Measurements from ENCODE around the gene DCHS2.

Gene DCHS2

GRCh38 chr4:154308207-154308606 is 183.4 kb downstream of the DCHS2 start:
- Histone ChIP-seq H3K27me3 (ENCODE audit: insufficient read depth, low read length, poor library complexity) (no peaks in the 10 kb centered on the region), H3K4me2 (ENCODE audit: insufficient read depth, low read length) (no peak overlapping the region), H3K9me3 (ENCODE audit: insufficient read depth, low read length, severe bottlenecking) (no peaks in the 10 kb centered on the region), H4K20me1 (ENCODE audit: insufficient read depth, low read length) (no peaks in the 10 kb centered on the region), H2AFZ (ENCODE audit: low read depth, low read length) (no peak overlapping the region), H3K27ac (ENCODE audit: low read length) (no peak overlapping the region), H3K4me1 (ENCODE audit: insufficient read depth, low read length) (no peaks in the 10 kb centered on the region), H3K4me3 (ENCODE audit: low read depth in 1 of 2, low read length in 2 of 2) (no peak overlapping the region), H3K79me2 (ENCODE audit: insufficient read depth, low read length) (no peaks in the 10 kb centered on the region), H3K9ac (ENCODE audit: low read depth, low read length) (no peak overlapping the region), H3K36me3 (ENCODE audit: insufficient read depth, low read length) (no peaks in the 10 kb centered on the region)
- ATAC-seq (ENCODE audit: insufficient read depth, low read depth), result no peak
- TF ChIP-seq EZH2 (IDR thresholded peaks at IDR 0.05; ENCODE audit: borderline replicate concordance, low read depth, low read length, severe bottlenecking), result no peak
- no peak for TF ChIP-seq CTCF (IDR thresholded peaks at IDR 0.05; ENCODE audit: borderline replicate concordance, extremely low read depth, low read length, poor library complexity, severe bottlenecking)
- no peak for DNase-seq

- no peaks in the 10 kb centered on the region for H3K79me2 ChIP-seq (ENCODE audit: insufficient read depth, low read length)
- no peaks in the 10 kb centered on the region for H3K9me3 ChIP-seq (ENCODE audit: insufficient read depth, low read length, severe bottlenecking)
- H3K9ac ChIP-seq (ENCODE audit: low read depth, low read length), result no peak overlapping the region
- H3K36me3 ChIP-seq (ENCODE audit: insufficient read depth, low read length), result no peaks in the 10 kb centered on the region
- no peak overlapping the region for H3K4me2 ChIP-seq (ENCODE audit: insufficient read depth, low read length)
- H3K4me3 ChIP-seq (ENCODE audit: low read depth in 1 of 2, low read length in 2 of 2), result no peak overlapping the region
- TF ChIP-seq EZH2 (IDR thresholded peaks at IDR 0.05; ENCODE audit: borderline replicate concordance, low read depth, low read length, severe bottlenecking), result no peak
- no peak for TF ChIP-seq CTCF (IDR thresholded peaks at IDR 0.05; ENCODE audit: borderline replicate concordance, extremely low read depth, low read length, poor library complexity, severe bottlenecking)
- no peak for ATAC-seq (ENCODE audit: insufficient read depth, low read depth)
- H3K4me1 ChIP-seq (ENCODE audit: insufficient read depth, low read length), result no peaks in the 10 kb centered on the region
- no peak overlapping the region for H3K27ac ChIP-seq (ENCODE audit: low read length)
- no peaks in the 10 kb centered on the region for H4K20me1 ChIP-seq (ENCODE audit: insufficient read depth, low read length)
- no peaks in the 10 kb centered on the region for H3K27me3 ChIP-seq (ENCODE audit: insufficient read depth, low read length, poor library complexity)
- DNase-seq, result no peak
- no peak overlapping the region for H2AFZ ChIP-seq (ENCODE audit: low read depth, low read length)
Observed at GRCh38 chr4:154307451-154307850, 184.1 kb downstream of the DCHS2 start.

GRCh38 chr4:154305616-154306015 is 186.0 kb downstream of the DCHS2 start:
- TF ChIP-seq EZH2 (IDR thresholded peaks at IDR 0.05; ENCODE audit: borderline replicate concordance, low read depth, low read length, severe bottlenecking) (no peak), CTCF (IDR thresholded peaks at IDR 0.05; ENCODE audit: borderline replicate concordance, extremely low read depth, low read length, poor library complexity, severe bottlenecking) (no peak)
- Histone ChIP-seq H4K20me1 (ENCODE audit: insufficient read depth, low read length) (no peaks in the 10 kb centered on the region), H3K4me1 (ENCODE audit: insufficient read depth, low read length) (no peaks in the 10 kb centered on the region), H3K4me3 (ENCODE audit: low read depth in 1 of 2, low read length in 2 of 2) (no peak overlapping the region), H3K9ac (ENCODE audit: low read depth, low read length) (no peak overlapping the region), H2AFZ (ENCODE audit: low read depth, low read length) (no peak overlapping the region), H3K9me3 (ENCODE audit: insufficient read depth, low read length, severe bottlenecking) (no peaks in the 10 kb centered on the region), H3K4me2 (ENCODE audit: insufficient read depth, low read length) (no peak overlapping the region), H3K79me2 (ENCODE audit: insufficient read depth, low read length) (no peaks in the 10 kb centered on the region), H3K27me3 (ENCODE audit: insufficient read depth, low read length, poor library complexity) (no peaks in the 10 kb centered on the region), H3K27ac (ENCODE audit: low read length) (no peak overlapping the region), H3K36me3 (ENCODE audit: insufficient read depth, low read length) (no peaks in the 10 kb centered on the region)
- no peak for ATAC-seq (ENCODE audit: insufficient read depth, low read depth)
- DNase-seq, result no peak

- TF ChIP-seq CTCF (IDR thresholded peaks at IDR 0.05; ENCODE audit: borderline replicate concordance, extremely low read depth, low read length, poor library complexity, severe bottlenecking) (no peak), EZH2 (IDR thresholded peaks at IDR 0.05; ENCODE audit: borderline replicate concordance, low read depth, low read length, severe bottlenecking) (no peak)
- no peaks in the 10 kb centered on the region for H3K79me2 ChIP-seq (ENCODE audit: insufficient read depth, low read length)
- no peak overlapping the region for H3K27ac ChIP-seq (ENCODE audit: low read length)
- DNase-seq (no peak), ATAC-seq (ENCODE audit: insufficient read depth, low read depth) (no peak)
- H3K27me3 ChIP-seq (ENCODE audit: insufficient read depth, low read length, poor library complexity), result no peaks in the 10 kb centered on the region
- no peak overlapping the region for H3K4me2 ChIP-seq (ENCODE audit: insufficient read depth, low read length)
- H2AFZ ChIP-seq (ENCODE audit: low read depth, low read length), result no peak overlapping the region
- no peaks in the 10 kb centered on the region for H4K20me1 ChIP-seq (ENCODE audit: insufficient read depth, low read length)
- H3K4me1 ChIP-seq (ENCODE audit: insufficient read depth, low read length), result no peaks in the 10 kb centered on the region
- no peaks in the 10 kb centered on the region for H3K9me3 ChIP-seq (ENCODE audit: insufficient read depth, low read length, severe bottlenecking)
- H3K36me3 ChIP-seq (ENCODE audit: insufficient read depth, low read length), result no peaks in the 10 kb centered on the region
- no peak overlapping the region for H3K9ac ChIP-seq (ENCODE audit: low read depth, low read length)
- no peak overlapping the region for H3K4me3 ChIP-seq (ENCODE audit: low read depth in 1 of 2, low read length in 2 of 2)
Observed at GRCh38 chr4:154304679-154305078, 186.9 kb downstream of the DCHS2 start.
